Psoas muscle (tissue), 8 donors: Measurements from ENCODE around the gene UAP1L1. TPM values are rescaled to one million over a fixed set of nuclear protein-coding genes. Genes with fewer than 3 reads are reported as not detected.
A peak's percentile ranks its signal among the peaks of the same experiment; 100 is the strongest.

ENCODE experiments used
- ATAC-seq, 4 donors: fragments of 200-7000 bp; cut with Tn5 transposase; one replicate each; pipeline ENCODE4 v1.9.1; 2020; ENCODE audit warnings: moderate library complexity in 3 of 4, mild to moderate bottlenecking in 2 of 4
- DNase-seq, 2 donors: peaks; one replicate each; pipeline ENCODE4 v3.0.0-alpha.2; 2020
- H3K27ac ChIP-seq: fragments of 200-600 bp; one replicate; pipeline ENCODE4 v1.8.0; 2022
- H3K27me3 ChIP-seq, 3 donors: fragments of 200-600 bp in 1 of 3; one replicate each; pipeline versions ENCODE4 v1.6.1 to v1.8.0; 2013 to 2022; ENCODE audit warnings: low read length in 2 of 3, mild to moderate bottlenecking in 2 of 3, moderate library complexity in 1 of 3; ENCODE audit not compliant: insufficient read depth in 3 of 3
- H3K36me3 ChIP-seq, 2 donors: fragments of 200-600 bp in 1 of 2; one replicate each; pipeline versions ENCODE4 v1.6.1 to v1.8.0; 2013 to 2022; ENCODE audit warnings: low read depth in 1 of 2, mild to moderate bottlenecking in 1 of 2, moderate library complexity in 1 of 2; ENCODE audit not compliant: insufficient read depth in 1 of 2
- H3K4me1 ChIP-seq: fragments of 200-600 bp; one replicate; pipeline ENCODE4 v1.8.0; 2022
- H3K4me3 ChIP-seq: fragments of 200-600 bp; one replicate; pipeline ENCODE4 v1.8.0; 2022; ENCODE audit warnings: mild to moderate bottlenecking
- H3K9me3 ChIP-seq: fragments of 200-600 bp; one replicate; pipeline ENCODE4 v1.8.0; 2022
- WGBS, 3 donors: extraction: QIAGEN DNeasy Blood & Tissue Kit; methylation state at CpG; one replicate each; pipeline versions ENCODE4 v1.1.6 to v1.1.7; 2013; 5-methylcytosine and 5-hydroxymethylcytosine counted together
- intact Hi-C, 2 donors: fragments of 100-400 bp; cut with DNase I; formaldehyde crosslinking; loops; one replicate each; pipeline versions ENCODE4 v1.11.0 to v1.14.2; 2022
- polyA plus RNA-seq, 3 donors: library from polyadenylated mRNA; stranded (reverse); fragments of 200-250 nt; gene quantifications; one replicate each; pipeline ENCODE4 v1.2.3, GENCODE V29; 2013
- total RNA-seq, 4 donors: library from RNA; stranded (reverse); fragmentation: NEBNext Ultra II Directional in 2 of 4; extraction: Animal tissue kit (Norgen Biotek cat#: 25700) in 2 of 4; gene quantifications; one replicate each; pipeline versions ENCODE4 v1.2.1 to v1.2.4, GENCODE V29; 2021 to 2023
- TF ChIP-seq, protein P1 (sequence below): fragments of 200-600 bp; IDR thresholded peaks from one replicate; pipeline ENCODE4 v1.8.0; 2022; ENCODE audit warnings: antibody characterized with exemption
- donor health status: healthy with polysubstance abuse.
- donor health status: DM: no; HTN: no; CAD: no; lungs with moderate emphysema.
- donor health status: Bipolar disorder and iron deficiency.
- donor health status: healthy.
- donor health status: DM: yes; HTN: yes; CAD: no.
- donor health status: DM: no; HTN: no; CAD: no.
- donor health status: DM: no; HTN: no; CAD: no.
- donor health status: DM: yes; HTN: yes; CAD: no.

The UAP1L1 gene
- total and polyA plus RNA-seq, 7 donors, result 1.5 to 4.5 (median 2.4) TPM

DNA sequence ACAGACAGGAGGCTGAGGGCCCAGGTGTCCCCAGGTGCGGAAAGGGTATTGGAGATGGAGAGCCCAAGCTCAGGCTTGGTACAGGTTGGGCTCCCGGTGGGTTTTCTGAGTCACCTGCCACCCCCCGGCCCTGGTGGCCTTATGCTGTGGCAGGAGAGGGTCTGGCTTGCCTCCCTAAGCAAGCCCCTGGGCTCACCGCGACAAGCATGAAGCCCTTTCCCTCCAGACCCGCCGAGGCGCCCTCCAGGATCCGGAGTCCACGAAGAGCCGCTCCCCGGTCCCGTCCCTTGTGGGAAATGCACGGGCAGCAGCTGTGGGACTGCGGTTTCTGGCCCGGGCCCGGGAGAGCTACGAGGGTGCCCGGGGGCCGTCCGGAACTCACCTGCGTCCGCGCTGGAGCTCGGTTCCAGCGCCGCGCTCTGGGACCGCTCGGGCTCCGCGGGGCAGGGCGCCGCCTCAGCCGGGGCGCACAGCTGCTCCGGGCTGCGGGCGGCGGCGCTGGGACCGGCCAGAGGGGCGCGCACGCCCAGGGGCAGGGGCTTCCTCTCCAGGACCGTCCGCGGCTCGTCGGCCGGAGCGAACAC, 7.7 kb upstream of the UAP1L1 start:
- WGBS, 3 donors, result 5 to 9% (median 6%) methylated on average over 30 to 52 of the region's 52 CpGs
- peaks cover 0 to 10% (median 5%) of the 10 kb centered on the region in 3 donors for H3K27me3 ChIP-seq
- no peaks in the 10 kb centered on the region for H3K36me3 ChIP-seq
- TF ChIP-seq, protein P1, sequence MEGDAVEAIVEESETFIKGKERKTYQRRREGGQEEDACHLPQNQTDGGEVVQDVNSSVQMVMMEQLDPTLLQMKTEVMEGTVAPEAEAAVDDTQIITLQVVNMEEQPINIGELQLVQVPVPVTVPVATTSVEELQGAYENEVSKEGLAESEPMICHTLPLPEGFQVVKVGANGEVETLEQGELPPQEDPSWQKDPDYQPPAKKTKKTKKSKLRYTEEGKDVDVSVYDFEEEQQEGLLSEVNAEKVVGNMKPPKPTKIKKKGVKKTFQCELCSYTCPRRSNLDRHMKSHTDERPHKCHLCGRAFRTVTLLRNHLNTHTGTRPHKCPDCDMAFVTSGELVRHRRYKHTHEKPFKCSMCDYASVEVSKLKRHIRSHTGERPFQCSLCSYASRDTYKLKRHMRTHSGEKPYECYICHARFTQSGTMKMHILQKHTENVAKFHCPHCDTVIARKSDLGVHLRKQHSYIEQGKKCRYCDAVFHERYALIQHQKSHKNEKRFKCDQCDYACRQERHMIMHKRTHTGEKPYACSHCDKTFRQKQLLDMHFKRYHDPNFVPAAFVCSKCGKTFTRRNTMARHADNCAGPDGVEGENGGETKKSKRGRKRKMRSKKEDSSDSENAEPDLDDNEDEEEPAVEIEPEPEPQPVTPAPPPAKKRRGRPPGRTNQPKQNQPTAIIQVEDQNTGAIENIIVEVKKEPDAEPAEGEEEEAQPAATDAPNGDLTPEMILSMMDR, result no peak
- no peaks in the 10 kb centered on the region for H3K9me3 ChIP-seq
- no peak overlapping the region for H3K4me3 ChIP-seq
- intact Hi-C loops, result loop anchor here (10.0 kb wide), 1 partner anchor 285 kb away; no protein-coding TSS in a partner anchor
- peaks cover 4% of the 10 kb centered on the region for H3K4me1 ChIP-seq
- DNase-seq, result peak in 1 of 2 donors; percentile 12
- no peak for ATAC-seq
- no peak overlapping the region for H3K27ac ChIP-seq

DNA sequence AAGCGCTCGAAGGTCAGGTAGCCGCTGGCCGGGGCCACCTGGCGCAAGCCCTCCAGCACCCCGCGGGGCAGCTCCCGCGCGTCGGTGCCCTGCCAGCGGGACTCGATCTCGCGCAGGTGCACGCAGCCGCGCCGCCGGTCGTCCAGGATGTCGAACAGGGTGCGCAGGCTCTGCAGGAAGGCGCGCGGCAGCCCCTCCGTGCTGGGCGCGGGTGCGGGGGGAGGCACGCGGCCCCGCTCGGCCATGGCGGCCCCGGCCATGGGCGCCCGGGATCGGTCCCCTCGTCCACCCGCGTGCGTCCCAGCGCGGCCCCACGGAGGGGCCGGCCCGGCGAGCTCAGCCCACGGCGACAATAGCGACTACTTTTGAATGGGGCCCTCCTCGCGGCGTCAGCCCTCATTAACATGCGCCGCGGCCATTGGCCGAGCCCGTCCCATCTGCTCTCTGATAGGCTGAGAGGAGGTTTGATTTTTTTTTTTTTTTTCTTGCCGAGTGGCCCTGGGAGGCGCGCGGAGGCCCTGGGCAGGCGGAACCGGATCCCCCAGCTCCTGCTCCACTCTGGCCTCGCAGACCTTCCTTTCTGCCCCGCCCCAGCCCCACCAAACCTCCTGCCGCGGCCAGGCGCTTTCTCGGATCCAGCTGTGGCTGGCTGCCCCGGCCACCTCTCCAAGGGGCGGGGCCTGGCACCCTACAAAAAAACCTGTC, 7.0 kb upstream of the UAP1L1 start, which contains the start of gene SAPCD2:
Gene SAPCD2, minus strand, starts transcription at position 357 of the 705 bp plus-strand sequence. Its CDS starts 97 bp downstream, at position 260.
- Histone ChIP-seq H3K9me3 (no peaks in the 10 kb centered on the region), H3K4me1 (peaks cover 4% of the 10 kb centered on the region), H3K36me3 (no peaks in the 10 kb centered on the region), H3K27ac (peak within 1 kb of the TSS; percentile 46), H3K27me3 (peaks cover 0 to 10% (median 5%) of the 10 kb centered on the region in 3 donors), H3K4me3 (peak within 1 kb of the TSS; percentile 58)
- ATAC-seq, result peak; percentile 91 to 97 (median 94)
- intact Hi-C loops, result no loop called here
- 0 to 1% (median 0%) methylated on average over 40 to 74 of the region's 74 CpGs for WGBS, 3 donors
- TF ChIP-seq, protein P1, result no peak
- DNase-seq, result peak; percentile 87 to 92

DNA sequence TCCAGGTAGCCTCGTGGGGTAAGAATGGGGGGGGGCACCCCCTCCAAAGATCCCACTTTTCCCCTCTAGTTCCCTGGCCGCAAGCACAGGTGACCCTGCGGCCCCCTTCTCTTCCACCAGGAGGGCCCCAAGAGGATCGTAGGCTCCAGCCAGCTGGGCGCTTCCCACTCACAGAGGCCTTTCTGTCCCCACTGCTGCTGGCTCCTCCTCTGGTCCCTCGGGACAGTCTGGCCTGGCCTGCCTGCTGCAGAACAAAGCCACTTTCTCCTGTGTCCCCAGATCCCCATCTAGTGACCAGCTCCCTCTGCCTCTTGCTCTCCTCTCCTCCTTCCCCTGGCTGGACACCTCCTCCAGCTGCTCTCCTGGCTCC, 6.4 kb upstream of the UAP1L1 start:
- TF ChIP-seq, protein P1, result peak; percentile 21
- no peaks in the 10 kb centered on the region for H3K36me3 ChIP-seq
- H3K4me1 ChIP-seq, result peaks cover 4% of the 10 kb centered on the region
- peak overlapping the region; percentile 46 for H3K27ac ChIP-seq
- peak overlapping the region; percentile 58 for H3K4me3 ChIP-seq
- WGBS, 3 donors, result 13 to 17% (median 15%) methylated on average over 4 to 6 of the region's 6 CpGs
- peak in 1 of 2 donors; percentile 25 for DNase-seq
- H3K9me3 ChIP-seq, result no peaks in the 10 kb centered on the region
- peak; percentile 12 to 43 (median 28) for ATAC-seq
- intact Hi-C loops, result no loop called here
- peaks cover 0 to 10% (median 5%) of the 10 kb centered on the region in 3 donors for H3K27me3 ChIP-seq

DNA sequence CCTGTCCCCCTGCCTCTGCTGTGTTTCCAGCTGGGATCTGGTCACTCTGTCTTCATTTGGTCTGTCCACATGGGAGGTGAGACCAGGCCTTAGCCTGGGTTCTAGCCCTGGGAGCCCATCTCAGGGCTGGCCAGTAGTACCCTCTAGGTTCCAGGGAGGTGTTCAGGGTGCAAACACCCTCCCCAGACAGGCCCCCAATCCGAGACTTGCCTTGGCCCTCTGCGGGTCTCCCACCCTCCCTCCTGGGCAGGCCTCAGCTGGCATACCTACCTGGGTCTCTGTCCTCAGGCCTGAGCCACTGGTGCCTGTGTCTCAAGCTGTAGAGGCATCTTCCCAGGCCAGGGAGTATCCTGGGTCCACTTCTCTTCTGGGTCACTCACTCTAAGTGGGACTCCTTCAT, 6.0 kb upstream of the UAP1L1 start:
- ATAC-seq, result peak in 2 of 4 donors; percentile 0 to 5
- Histone ChIP-seq H3K9me3 (no peaks in the 10 kb centered on the region), H3K27ac (no peak overlapping the region), H3K36me3 (no peaks in the 10 kb centered on the region), H3K4me1 (peaks cover 4% of the 10 kb centered on the region), H3K27me3 (peaks cover 0 to 10% (median 5%) of the 10 kb centered on the region in 3 donors), H3K4me3 (peak overlapping the region; percentile 58)
- peak in 1 of 2 donors; percentile 7 for DNase-seq
- TF ChIP-seq, protein P1, result no peak
- intact Hi-C loops, result no loop called here
- WGBS, 3 donors, result 68 to 86% (median 85%) methylated on average over 2 of the region's 2 CpGs
